GM18517 (cell line): Measurements from ENCODE around the gene CNP.
"Not testable (repeated sequence)": the region's sequence is repeated elsewhere in the genome, so short reads cannot be mapped to it uniquely, and the experiment has no call there.

Experiments
- ATAC-seq: cut with Tn5 transposase; IDR thresholded peaks from one replicate; pipeline ENCODE4 v1.9.1; 2021; ENCODE audit warnings: mild to moderate bottlenecking, moderate library complexity; ENCODE audit not compliant: unreplicated experiment

The CNP gene

GRCh38 chr17:42001729-42002128 is 35.1 kb downstream of the CNP start:
- ATAC-seq: no peak

DNA sequence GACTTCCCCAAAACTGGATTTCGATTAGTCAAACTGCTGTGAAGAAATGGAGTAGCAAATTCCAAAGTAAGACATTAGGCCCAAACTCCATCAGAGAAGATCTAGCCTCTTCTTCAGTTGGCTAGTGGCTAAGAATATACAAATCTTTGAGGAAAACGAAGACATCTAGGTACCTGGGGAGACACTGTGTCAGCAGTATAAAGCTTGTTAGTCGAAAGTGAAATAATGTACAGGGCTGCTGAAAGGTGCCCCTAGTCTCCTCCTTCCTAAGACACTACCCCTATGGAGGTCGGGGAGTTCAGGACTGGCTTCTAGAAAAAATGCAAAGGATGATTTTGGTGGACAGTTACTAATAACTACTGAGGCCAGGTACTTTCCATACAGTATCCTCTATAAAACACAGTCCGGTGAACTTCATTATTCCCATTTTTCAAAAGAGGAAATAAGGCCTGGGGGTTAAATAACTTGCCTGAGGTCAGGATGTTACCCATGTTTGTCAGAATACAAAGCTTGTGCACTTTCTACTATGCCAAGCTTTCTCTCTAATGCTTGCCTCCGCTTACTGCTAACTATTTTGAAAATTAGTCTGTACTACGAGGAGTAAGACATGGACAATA is 35.7 kb downstream of the CNP start:
- no peak for ATAC-seq

- no peak for ATAC-seq
These were observed 36.3 kb downstream of the CNP start for GRCh38 chr17:42002792-42003301.

GRCh38 chr17:42005166-42005565 is 38.6 kb downstream of the CNP start:
- no peak for ATAC-seq

- no peak for ATAC-seq
These were observed 42.6 kb downstream of the CNP start for GRCh38 chr17:42009170-42009569.

DNA sequence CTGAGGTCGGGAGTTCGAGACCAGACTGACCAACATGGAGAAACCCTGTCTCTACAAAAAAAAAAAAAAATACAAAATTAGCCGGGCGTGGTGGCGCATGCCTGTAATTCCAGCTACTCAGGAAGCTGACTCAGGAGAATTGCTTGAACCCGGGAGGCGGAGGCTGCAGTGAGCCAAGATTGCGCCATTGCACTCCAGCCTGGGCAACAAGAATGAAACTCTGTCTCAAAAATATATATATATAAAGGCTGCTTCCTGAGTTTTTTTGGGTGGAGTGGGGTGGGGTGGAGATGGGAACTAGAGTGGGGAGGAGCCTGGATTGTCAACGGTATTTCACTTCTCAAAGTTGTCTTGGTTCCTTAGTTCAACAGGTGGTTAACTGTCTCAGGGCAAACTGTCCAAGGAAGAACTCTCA is 43.7 kb downstream of the CNP start:
- not testable (repeated sequence) for ATAC-seq

DNA sequence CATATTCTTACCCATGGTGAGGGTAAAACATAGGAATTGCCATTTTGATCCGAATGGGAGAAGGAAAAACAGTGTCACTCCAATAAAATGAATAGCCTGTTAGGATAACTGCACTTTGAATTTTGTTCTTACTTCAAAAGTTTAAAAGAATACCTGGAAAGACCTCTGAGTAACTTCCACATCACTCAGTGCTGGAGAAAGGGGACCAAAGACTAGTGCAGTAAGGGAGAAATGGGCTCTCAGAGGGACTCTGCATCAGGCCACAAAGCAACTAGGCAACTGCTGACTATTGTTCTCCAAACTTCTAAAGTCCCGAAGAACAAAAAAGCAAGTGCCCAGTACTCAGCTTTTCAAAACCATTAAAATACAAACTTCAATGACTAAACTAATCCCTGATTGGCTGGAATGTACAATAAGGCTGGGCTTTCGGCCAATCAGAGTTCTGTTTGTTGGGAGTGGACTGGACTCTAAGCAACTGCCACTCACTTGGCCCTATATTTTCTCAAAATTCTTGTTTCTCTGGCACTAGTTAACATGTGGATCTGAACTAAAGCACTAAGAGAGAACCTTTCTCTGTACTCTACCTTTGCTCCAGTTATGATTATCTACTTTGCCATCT is 44.4 kb downstream of the CNP start:
- ATAC-seq: no peak

DNA sequence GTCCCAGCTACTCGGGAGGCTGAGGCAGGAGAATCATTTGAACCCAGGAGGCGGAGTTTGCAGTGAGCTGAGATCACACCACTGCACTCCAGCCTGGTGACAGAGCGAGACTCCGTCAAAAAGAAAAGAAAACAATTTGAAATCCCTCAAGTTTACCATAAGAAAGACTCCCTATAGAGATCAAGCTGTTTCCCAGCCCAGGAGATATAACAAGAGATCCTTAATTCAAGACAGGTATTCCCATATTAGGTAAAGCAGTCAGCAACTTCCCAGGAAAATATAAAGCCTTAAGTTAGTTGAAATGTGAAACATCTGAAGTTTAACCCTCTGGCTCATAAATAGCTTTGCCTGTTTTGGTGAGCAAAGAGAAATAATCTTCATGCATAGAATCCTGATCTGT is 45.8 kb downstream of the CNP start:
- ATAC-seq: not testable (repeated sequence)

DNA sequence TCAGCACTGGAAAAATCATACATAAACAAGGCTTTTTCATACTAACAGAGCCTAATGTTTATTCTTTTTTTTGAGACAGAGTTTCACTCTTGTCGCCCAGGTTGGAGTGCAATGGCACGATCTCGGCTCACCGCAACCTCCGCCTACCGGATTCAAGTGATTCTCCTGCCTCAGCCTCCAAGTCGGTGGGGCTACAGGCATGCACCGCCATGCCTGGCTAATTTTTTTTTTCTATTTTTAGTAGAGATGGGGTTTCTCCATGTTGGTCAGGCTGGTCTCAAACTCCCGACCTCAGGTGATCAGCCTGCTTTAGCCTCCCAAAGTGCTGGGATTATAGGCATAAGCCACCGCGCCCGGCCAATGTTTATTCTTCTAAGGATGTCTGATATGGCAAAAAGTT is 47.1 kb downstream of the CNP start:
- not testable (repeated sequence) for ATAC-seq

GRCh38 chr17:42016411-42016831 is 49.8 kb downstream of the CNP start:
- no peak for ATAC-seq

GRCh38 chr17:42016941-42017865 is 50.6 kb downstream of the CNP start, which contains the start of gene DNAJC7:
Gene DNAJC7, minus strand, starts transcription at chr17:42017439. Its CDS starts 23 bp downstream, at chr17:42017416.
- ATAC-seq: peak; percentile 63

DNA sequence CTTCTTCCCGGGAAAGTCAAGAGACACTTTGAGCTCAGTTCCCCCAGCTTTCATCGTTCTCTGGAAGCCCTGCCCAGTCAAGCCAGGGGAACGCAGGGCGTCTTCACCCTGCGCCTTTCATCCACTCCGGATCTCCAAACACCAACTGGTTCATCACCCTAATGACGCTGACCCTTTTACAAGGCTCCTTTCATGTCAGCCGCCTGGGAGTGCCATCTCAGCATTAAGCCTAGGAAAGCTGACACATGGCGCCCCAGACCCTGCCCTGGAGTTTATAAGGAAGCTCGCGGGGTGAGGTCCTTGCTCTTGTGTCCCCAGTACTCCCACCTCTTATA is 51.2 kb downstream of the CNP start:
- no peak for ATAC-seq

DNA sequence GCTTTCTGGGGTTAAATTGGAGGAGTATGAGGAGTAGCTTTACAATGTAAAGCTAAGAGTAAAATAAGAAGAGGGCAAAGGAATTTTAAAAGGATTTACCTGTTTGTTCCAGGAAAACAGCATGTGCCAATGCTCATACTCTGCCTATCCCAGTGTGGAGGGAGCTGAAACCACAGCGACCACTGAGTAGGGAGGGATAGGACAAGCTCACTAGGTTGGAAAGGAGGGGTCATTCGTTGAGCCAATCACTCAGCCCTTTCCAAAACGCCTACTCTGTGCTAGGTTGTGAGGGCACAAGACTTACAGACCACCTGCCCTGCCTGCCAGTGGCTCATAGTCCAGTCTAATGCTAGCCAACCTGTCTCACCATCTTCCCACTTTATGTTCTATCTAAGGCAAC is 51.7 kb downstream of the CNP start:
- ATAC-seq: no peak

DNA sequence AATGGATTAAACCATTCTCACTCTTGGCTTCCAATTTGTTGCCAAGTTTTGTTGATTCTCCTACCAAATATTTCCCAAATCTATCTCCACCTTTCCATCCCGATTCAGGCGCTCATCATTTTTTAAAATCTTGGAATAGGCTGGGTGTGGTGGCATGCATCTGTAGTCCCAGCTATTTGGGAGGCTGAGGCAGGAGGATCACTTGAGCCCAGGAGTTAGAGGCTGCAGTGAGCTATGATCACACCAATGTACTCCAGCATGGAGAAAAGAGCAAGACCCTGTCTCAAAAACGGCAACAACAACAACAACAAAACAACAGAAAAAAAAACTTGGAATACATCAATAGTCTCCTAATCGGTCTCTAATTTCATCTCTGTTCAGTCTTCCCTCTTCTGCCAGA is 52.4 kb downstream of the CNP start:
- ATAC-seq: no peak

DNA sequence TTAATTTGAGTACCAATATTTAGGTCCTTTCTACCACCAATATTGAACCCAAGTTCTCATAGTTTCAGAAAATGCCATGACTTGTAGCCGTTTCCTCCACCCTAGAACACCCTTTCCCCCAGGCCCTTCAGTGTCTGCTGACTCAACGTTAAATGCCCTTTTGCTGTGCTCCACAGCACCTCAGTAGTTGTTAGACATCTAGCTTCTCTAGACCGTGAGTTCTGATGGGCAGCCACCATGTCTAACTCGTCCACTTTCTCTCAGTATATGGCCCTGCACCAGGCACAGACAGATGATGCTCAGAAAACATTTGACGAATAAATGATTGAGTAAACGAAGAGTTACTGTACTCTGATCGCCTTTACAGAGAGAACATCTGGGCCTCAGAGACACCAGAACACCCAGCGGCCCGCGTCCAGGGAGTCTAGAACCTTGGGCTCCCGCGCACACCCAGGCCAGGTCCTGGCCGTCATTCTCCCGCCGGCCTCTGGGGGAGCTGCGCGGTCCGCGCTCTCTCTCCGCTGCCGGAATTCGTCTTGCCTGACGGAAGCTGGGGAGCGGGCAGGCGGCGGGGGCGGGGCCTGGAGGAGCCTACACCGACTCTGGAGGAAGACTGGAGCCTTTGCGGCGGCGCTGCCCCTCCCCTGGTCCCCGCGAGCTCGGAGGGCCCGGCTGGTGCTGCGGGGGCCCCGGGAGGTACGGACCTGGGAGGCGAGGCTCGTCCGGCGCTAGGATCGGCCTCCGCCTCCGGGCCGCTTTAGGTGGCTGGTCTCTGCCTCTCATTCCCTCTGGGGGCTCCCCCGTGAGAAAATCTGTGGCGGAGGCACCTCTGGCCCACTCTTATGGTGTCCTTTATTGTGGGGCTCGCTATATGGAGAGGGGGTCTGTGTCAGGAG is 53.2 kb downstream of the CNP start, which contains the start of gene NKIRAS2:
NKIRAS2 (plus strand) TSS at position 582 of the 896 bp plus-strand sequence. CDS start 1,488 bp downstream, outside the sequence.
- ATAC-seq: no peak

GRCh38 chr17:42020845-42021244 is 54.2 kb downstream of the CNP start:
- ATAC-seq: not testable (repeated sequence)

DNA sequence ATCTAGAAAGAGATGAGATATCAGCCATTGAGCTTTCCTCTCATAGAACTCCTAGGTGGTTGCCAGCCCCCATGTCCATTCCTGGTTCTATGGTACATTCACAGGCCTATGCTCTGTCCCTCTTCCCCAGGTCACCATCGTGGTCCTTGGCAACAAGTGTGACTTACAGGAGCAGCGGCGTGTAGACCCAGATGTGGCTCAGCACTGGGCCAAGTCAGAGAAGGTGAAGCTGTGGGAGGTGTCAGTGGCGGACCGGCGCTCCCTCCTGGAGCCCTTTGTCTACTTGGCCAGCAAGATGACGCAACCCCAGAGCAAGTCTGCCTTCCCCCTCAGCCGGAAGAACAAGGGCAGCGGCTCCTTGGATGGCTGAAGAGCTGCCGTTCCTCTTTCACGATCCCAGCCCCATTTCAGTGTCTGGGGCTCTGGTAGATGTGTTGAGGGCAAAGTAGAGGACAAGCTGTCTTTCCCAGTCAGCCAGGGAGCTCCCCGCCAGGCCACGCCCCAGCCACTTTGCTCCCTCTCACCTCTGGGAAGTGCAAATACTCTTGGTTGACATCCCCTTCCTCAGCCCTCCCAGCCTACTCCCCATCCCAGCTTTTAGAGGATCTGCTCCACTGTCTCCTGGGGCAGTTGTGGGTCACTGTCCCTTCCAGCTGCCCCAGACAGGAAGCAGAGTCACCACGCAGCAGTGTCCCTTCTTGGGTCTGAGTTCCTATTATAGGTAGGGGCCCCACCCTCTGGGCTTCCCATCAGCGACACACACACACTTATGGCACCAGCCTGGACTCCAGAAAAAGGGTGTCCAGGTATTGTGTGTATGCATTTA is 57.1 kb downstream of the CNP start:
- ATAC-seq: no peak

- ATAC-seq: no peak
These were observed 58.6 kb downstream of the CNP start for GRCh38 chr17:42025191-42025579.

GRCh38 chr17:42025936-42026335 is 59.3 kb downstream of the CNP start:
- ATAC-seq: no peak
